Muscle of leg (tissue), 11 donors: ENCODE results near the gene BTF3. TPM values are rescaled to one million over a fixed set of nuclear protein-coding genes. Genes with fewer than 3 reads are reported as not detected.
"Not testable (repeated sequence)": the region's sequence is repeated elsewhere in the genome, so short reads cannot be mapped to it uniquely, and the experiment has no call there.

Source experiments
- DNase-seq: peaks from one replicate; pipeline ENCODE4 v3.0.0; 2013
- H3K27ac ChIP-seq: one replicate; pipeline ENCODE4 v1.5.1; 2013; ENCODE audit warnings: mild to moderate bottlenecking, low read length, control low read depth
- H3K27me3 ChIP-seq: one replicate; pipeline ENCODE4 v1.6.1; 2013; ENCODE audit warnings: low read length; ENCODE audit not compliant: control insufficient read depth, insufficient read depth
- H3K36me3 ChIP-seq: one replicate; pipeline ENCODE4 v1.6.1; 2013; ENCODE audit warnings: low read length; ENCODE audit not compliant: control insufficient read depth, insufficient read depth
- H3K4me1 ChIP-seq: one replicate; pipeline ENCODE4 v1.6.1; 2013; ENCODE audit warnings: low read length; ENCODE audit not compliant: control insufficient read depth, insufficient read depth
- H3K4me3 ChIP-seq: one replicate; pipeline ENCODE4 v1.5.1; 2013; ENCODE audit warnings: low read length, control low read depth
- H3K9me3 ChIP-seq: replicated peaks from 2 replicates; pipeline ENCODE4 v1.6.1; 2013; ENCODE audit warnings: low read depth, low read length; ENCODE audit not compliant: control insufficient read depth
- WGBS: methylation state at CpG from one replicate; pipeline ENCODE4 v1.1.5; 2013; ENCODE audit warnings: missing lambda C conversion rate; ENCODE audit not compliant: insufficient coverage; 5-methylcytosine and 5-hydroxymethylcytosine counted together
- polyA plus RNA-seq, 8 donors: library from polyadenylated mRNA; unstranded; fragments of 120-200 nt; gene quantifications; one replicate each; pipeline versions ENCODE4 v1.2.1 to v1.2.3, GENCODE V29; 2013; ENCODE audit warnings: inconsistent platforms in 1 of 8, low replicate concordance in 1 of 8; ENCODE audit not compliant: insufficient read length in 8 of 8, insufficient read depth in 1 of 8
- total RNA-seq: library from RNA; stranded (reverse); fragments of 120-200 nt; gene quantifications from one replicate; pipeline ENCODE4 v1.2.4, GENCODE V29; 2013

The BTF3 gene
- total and polyA plus RNA-seq, 9 donors = 522 to 1,302 (median 1,139) TPM

DNA sequence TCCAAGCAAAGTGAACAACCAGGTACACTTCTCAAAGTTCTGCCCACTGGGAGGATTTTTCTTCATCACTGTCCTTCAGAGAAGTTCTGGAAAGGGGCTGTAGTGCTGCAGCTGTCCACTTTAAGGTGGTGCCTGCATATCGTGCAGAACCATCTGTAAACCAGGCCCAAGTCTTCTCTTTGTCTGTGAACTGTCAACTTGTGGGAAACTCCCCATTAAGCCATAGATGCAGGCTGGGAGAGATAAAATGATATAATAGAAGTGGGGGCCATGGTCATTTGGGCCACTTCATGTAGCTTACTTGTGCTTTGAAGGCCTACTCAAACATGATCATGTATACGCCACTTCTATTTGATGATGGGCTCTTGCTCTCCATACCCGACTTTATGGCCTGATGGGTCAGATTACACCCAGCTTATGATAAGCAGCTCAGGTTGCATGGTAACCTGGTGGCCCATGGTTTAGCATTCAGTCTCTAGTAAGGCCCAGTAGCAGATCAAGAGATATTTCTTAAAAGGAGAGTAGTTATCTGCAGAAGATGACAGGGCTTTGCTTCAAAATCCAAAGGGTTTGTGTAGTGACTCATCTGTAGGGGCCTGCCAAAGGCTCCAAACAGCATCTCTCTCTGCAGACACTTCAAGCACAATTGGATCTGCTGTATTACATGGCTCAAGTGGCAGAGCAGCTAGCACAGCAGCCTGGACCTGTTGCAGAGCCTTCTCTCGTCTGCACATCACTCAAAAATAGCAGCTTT lies 15.7 kb upstream of the BTF3 start:
- DNase-seq = no peak
- H3K27me3 ChIP-seq = peaks cover 8% of the 10 kb centered on the region
- H3K27ac ChIP-seq = no peak overlapping the region
- no peaks in the 10 kb centered on the region for H3K9me3 ChIP-seq
- H3K4me3 ChIP-seq = no peak overlapping the region
- H3K36me3 ChIP-seq = no peaks in the 10 kb centered on the region
- H3K4me1 ChIP-seq = no peaks in the 10 kb centered on the region
- 57% methylated on average over 3 of the region's 4 CpGs for WGBS

- no peak for DNase-seq
- Histone ChIP-seq H3K4me1 (no peaks in the 10 kb centered on the region), H3K27ac (no peak overlapping the region), H3K27me3 (peaks cover 6% of the 10 kb centered on the region), H3K36me3 (no peaks in the 10 kb centered on the region), H3K9me3 (no peaks in the 10 kb centered on the region), H3K4me3 (no peak overlapping the region)
- WGBS = no CpG with 5 or more reads among the region's 4 CpGs
These were observed 14.6 kb upstream of the BTF3 start for GRCh38 chr5:73483676-73484075.

- no peaks in the 10 kb centered on the region for H3K4me1 ChIP-seq
- 60% methylated on average over 1 of the region's 1 CpG for WGBS
- no peak overlapping the region for H3K4me3 ChIP-seq
- H3K9me3 ChIP-seq = no peaks in the 10 kb centered on the region
- H3K27ac ChIP-seq = no peak overlapping the region
- no peak for DNase-seq
- no peaks in the 10 kb centered on the region for H3K36me3 ChIP-seq
- H3K27me3 ChIP-seq = peaks cover 6% of the 10 kb centered on the region
These were observed 13.7 kb upstream of the BTF3 start for GRCh38 chr5:73484511-73484910.

DNA sequence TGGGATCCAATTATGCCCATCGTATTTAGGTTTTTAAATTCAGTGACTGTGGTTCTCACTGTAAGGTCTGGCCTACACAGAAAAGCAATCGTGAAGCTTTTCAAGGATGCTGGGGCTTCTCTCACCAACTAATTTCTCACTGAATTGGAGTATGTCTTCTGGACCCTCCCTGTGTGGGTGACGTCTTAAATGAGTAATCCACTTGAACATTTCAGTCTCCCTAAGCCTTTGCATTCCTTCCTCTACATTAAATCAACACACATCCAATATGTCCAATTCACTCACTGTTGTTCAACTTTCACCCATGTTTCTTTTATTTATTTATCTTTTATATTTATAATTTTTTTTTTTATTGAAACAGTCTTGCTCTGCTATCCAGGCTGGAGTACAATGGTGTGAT lies 12.5 kb upstream of the BTF3 start:
- no peaks in the 10 kb centered on the region for H3K36me3 ChIP-seq
- WGBS = 82% methylated on average over 3 of the region's 3 CpGs
- no peaks in the 10 kb centered on the region for H3K9me3 ChIP-seq
- no peak overlapping the region for H3K27ac ChIP-seq
- DNase-seq = no peak
- no peak overlapping the region for H3K4me3 ChIP-seq
- no peaks in the 10 kb centered on the region for H3K4me1 ChIP-seq
- peaks cover 6% of the 10 kb centered on the region for H3K27me3 ChIP-seq

DNA sequence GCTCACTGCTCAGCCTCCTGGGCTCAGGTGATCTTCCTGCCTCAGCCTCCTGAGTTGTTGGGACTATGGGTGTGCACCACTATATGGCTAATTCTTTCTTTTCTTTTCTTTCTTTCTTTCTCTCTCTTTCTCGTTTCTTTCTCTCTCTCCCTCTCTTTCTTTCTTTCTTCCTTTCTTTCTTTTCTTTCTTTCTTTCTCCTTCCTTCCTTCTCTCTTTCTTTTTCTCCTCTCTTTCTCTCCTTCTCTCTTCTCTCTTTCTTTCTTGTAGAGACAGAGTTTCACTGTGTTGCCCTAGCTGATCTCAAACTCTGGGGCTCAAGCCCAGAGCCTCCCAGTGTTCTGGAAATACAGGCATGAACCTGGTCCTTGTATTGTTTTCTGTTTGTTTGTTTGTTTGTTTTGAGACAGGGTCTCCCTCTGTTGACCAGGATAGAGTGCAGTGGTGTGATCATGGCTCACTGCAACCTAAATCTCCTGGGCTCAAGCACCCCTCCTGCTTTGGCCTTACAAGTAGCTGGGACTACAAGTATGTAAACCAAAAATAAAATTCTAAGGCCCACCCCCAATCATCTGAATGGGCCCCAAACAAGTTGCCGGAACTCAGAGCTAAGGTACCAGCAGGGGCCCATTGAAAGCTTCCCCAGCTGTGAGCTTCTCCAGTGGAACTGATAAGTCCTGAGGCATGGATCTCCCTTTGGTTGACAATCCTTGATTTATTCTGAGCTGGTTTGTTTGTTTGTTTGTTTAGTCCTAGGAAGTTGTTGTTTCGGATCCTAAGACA lies 11.9 kb upstream of the BTF3 start:
- WGBS = 74% methylated on average over 2 of the region's 3 CpGs
- no peaks in the 10 kb centered on the region for H3K4me1 ChIP-seq
- H3K4me3 ChIP-seq = no peak overlapping the region
- no peak overlapping the region for H3K27ac ChIP-seq
- H3K27me3 ChIP-seq = peaks cover 4% of the 10 kb centered on the region
- H3K36me3 ChIP-seq = no peaks in the 10 kb centered on the region
- DNase-seq = no peak
- no peaks in the 10 kb centered on the region for H3K9me3 ChIP-seq

GRCh38 chr5:73487257-73487656 lies 11.0 kb upstream of the BTF3 start:
- H3K36me3 ChIP-seq, H3K4me1 ChIP-seq, H3K9me3 ChIP-seq, H3K27me3 ChIP-seq, H3K4me3 ChIP-seq, DNase-seq, H3K27ac ChIP-seq: not testable (repeated sequence)
- WGBS = 41% methylated on average over 3 of the region's 4 CpGs

GRCh38 chr5:73487815-73488214 lies 10.4 kb upstream of the BTF3 start:
- no peaks in the 10 kb centered on the region for H3K9me3 ChIP-seq
- H3K36me3 ChIP-seq = no peaks in the 10 kb centered on the region
- no peaks in the 10 kb centered on the region for H3K4me1 ChIP-seq
- H3K27me3 ChIP-seq = no peaks in the 10 kb centered on the region
- DNase-seq = no peak
- WGBS = no CpG with 5 or more reads among the region's 4 CpGs
- no peak overlapping the region for H3K27ac ChIP-seq
- H3K4me3 ChIP-seq = no peak overlapping the region

DNA sequence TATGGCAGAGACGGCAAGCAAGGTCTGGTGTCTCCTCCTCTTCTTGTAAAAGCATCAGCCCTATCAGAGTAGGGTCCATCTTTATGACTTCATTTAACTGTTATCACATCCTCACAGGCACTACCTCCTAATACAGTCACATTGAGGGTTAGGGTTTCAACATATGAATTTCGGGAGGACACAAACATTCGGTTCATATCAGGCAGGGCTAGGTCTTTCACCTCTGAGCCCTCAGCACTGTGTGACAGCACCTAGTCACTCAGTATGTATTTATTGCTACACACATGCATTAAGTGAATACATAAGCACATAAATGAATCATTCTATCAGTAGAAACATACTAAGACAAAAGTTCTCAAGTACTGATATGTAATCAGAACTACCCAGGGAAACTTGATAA lies 9.4 kb upstream of the BTF3 start:
- Histone ChIP-seq H3K27me3 (no peaks in the 10 kb centered on the region), H3K27ac (no peak overlapping the region), H3K4me3 (no peak overlapping the region), H3K36me3 (no peaks in the 10 kb centered on the region), H3K4me1 (no peaks in the 10 kb centered on the region), H3K9me3 (no peaks in the 10 kb centered on the region)
- WGBS = 89% methylated on average over 1 of the region's 3 CpGs
- DNase-seq = no peak

GRCh38 chr5:73490088-73490487 lies 8.2 kb upstream of the BTF3 start:
- H3K4me1 ChIP-seq = no peaks in the 10 kb centered on the region
- no peak for DNase-seq
- H3K36me3 ChIP-seq = no peaks in the 10 kb centered on the region
- no peaks in the 10 kb centered on the region for H3K27me3 ChIP-seq
- H3K9me3 ChIP-seq = no peaks in the 10 kb centered on the region
- WGBS = no CpG with 5 or more reads among the region's 2 CpGs
- no peak overlapping the region for H3K4me3 ChIP-seq
- no peak overlapping the region for H3K27ac ChIP-seq

- no peaks in the 10 kb centered on the region for H3K4me1 ChIP-seq
- no peaks in the 10 kb centered on the region for H3K36me3 ChIP-seq
- no peak for DNase-seq
- no peak overlapping the region for H3K27ac ChIP-seq
- H3K4me3 ChIP-seq = no peak overlapping the region
- no peaks in the 10 kb centered on the region for H3K27me3 ChIP-seq
- no CpG with 5 or more reads among the region's 1 CpG for WGBS
- H3K9me3 ChIP-seq = no peaks in the 10 kb centered on the region
These were observed 7.1 kb upstream of the BTF3 start for GRCh38 chr5:73491155-73491554.
